HG03025 (cell line): ENCODE data around the gene KCNJ16.

ENCODE experiments used
- ATAC-seq: cut with Tn5 transposase; IDR thresholded peaks from one replicate; pipeline ENCODE4 v1.9.1; 2021; ENCODE audit warnings: mild to moderate bottlenecking, moderate library complexity; ENCODE audit not compliant: unreplicated experiment, low FRiP score

Gene KCNJ16

DNA sequence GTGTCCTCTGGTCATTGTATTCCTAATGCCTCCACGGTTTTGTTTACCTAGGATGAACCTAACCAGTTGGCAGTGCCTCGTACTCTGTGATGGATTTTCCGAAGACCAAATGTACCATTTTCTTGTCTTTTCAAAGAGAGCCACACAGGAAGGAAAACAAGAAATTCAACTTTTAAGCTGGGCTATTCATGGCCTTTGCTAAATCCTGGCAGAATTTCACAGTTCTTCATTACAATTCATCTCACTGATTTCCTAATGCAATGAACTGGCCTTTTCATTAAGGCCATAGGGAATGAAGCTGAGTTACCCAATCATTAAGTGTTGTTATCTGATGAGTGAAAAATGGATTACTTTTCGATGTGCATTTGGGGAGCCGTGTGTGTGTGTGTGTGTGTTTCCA, 7.9 kb upstream of the KCNJ16 start:
- no peak for ATAC-seq

DNA sequence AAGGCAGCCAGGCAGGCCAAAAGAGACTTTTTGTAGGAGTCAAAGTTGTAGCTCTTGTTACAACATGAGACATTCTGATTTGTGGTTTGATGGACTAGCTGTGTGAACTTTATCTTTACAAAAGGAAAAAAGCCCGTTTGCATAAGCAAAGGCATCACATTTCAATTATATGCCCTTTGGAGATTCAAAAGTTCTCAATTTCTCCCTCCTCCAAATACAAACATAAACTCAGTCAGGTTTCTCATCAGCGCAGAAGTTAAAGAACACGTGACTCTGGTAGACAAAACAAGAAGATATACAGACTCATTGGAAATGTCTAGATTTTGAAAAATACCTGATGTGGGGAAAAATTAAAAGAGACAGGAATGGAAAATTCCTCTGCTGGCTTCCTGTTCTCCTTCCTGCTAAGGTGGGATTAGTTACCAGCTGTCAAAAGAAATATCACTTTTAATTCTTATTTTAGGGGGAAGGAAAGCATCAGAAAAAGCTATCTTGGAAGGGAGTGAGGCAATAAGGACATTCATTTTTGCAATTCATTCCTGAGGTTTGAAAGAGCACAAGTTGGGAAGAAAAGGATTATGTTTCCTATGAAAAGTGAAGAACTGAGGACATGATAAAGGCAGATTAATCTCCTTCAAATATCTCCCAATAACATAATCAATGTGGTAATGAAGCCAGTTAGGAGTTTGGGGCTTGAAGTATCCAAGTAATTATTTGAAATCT, 4.6 kb upstream of the KCNJ16 start:
- no peak for ATAC-seq

DNA sequence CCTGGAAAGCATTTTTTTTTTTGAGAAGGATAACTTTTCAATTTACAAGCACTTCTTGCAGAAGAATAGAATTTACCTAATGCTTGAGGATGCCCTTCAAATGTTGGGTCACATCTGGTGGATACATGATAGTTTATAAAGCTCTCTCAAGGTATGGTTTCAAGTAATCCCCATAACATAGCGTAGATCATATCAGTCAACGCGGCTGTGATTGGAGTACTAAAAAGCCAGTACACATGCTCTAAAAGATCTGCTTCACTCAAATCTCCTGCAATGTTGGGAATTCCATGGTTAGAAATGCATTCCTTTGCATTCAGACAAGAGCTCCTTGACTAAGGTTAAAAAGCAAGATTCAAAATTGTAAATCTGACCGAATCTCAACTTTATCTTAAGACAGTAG, 3.9 kb upstream of the KCNJ16 start:
- ATAC-seq, result no peak

DNA sequence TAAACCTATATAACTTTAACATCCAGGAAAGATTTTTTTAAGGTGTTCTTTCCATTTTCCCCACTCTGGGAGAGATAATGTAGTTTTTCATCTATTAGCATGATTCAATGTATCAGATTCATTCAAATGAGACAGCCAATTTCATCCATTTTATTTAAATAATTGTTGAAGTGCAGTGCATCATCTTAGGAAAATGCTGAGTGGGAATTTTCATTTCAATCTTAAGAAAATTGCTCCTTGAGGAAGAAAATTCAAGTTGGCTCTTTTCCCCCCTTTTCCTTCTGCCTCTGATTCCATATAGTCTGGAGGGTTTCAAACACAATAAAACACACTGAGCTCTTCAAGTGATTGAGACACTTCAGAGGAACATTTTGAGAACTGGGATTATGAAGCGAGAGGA, 3.4 kb upstream of the KCNJ16 start:
- ATAC-seq, result no peak

DNA sequence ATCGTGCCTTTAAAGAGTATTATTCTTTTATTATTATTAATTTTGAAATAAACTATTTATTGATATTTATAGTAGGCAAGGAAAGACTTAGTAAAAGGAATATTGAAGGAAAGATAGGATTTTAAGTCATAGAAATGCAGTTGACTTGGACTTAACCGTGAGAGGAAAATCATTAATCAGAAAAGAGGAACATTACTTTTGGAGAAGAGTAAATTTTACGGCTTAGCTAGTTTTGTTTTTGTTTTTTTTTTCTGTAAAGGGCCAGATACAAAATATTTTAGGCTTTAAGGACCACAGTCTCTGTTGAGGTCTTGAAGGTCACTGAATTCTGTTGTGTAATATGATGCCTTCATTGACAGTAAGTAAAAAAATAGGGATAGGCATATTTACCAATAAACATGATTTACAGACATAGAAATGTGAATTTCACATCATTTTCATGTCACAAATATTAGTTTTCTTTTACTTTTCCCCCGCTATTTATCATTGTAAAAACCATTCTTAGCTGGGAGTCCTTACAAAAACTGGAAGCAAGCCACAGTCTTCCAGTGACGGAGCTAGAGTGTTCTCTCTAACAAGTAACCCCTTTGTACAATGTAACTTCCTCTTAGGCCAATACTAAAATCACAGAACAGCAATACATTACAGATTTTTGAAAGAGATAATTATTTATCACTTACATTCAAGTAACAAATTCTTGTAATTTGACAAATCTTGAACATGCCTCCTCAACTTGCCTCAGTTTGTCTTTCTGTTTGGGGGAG, 2.3 kb upstream of the KCNJ16 start:
- ATAC-seq, result no peak

DNA sequence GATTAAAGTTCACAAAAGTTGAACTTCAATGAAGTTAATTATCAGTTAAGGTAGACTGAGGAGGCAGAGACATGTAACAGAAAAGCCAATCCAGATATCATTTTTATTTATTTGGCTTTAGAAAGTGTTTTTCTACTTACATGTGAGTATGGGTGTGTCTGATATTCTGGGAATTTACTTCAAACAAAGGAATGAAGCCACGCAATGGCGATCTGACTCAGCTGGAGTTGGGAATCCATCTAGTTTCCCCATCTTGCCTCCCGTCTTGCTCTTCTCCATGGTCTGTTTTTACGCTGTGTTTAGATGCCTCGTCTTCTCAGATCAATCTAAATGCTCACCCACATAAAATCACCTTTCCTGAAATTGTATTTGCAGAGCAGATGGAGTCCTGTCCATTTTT, 1.7 kb upstream of the KCNJ16 start:
- ATAC-seq, result no peak

DNA sequence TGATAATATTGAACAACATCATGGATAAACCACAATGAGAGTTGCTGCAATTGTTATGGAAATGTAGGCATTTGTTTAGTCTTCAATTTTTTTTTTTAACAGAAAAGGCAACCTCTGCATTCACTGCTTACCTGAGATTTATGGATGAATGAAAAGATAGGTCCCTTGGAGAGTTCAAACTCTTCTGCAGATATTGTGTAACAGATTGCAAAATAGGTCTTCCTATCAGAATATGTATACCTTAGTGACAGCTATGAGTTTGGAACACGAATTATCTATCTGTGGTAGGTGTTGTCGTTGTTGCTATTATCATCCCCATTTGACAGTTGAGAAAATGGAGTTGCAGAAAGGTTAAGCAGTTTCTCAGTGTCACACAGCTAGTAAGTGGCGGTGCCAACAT, 1.2 kb upstream of the KCNJ16 start:
- no peak for ATAC-seq

DNA sequence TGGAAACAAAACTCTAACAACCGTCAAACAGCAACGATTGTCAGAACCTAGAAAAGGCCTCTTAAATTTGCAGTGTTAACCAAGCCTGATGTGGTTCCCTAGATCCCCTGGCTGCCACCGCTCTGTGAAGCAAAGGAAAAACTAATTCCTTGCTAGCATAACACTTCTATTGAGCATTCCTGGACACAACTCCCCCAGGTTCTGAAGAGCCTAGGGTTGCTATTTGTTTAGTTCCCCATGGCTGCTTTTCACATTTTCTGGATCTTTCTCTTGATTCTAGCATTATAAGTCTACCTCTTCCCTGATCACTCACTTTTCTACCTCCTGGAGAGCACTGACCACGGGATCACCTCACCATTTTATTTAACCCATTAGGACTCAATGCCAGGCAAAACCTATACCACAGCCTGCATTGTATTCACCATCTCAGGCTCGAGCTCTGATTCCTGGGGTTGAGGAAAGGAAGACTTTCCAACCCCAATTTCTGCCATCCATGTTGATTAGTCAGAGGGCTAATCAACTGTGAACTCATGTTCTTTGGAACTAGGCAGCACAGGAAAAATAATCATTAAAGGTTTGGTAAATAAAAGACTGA, 692 bp upstream of the KCNJ16 start:
- ATAC-seq, result no peak

DNA sequence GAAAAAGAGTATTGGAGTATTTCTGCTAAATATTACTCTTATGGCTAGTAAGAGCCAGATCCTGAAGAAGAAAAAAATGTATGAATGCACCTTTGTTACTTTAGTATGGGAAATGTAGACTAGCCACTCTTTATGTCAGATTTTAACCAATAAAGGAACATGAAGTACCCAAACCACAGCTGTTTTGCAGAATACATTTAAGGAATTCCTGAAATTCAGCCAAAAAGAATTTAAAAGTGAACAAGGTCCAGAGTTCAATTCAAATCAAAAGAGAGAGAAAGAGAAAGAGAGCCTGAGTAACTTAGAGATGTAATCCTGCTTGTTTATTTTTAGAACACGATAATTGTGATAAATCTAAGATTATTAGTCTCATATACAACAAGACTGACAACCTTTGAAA, 1.2 kb downstream of the KCNJ16 start:
- no peak for ATAC-seq

DNA sequence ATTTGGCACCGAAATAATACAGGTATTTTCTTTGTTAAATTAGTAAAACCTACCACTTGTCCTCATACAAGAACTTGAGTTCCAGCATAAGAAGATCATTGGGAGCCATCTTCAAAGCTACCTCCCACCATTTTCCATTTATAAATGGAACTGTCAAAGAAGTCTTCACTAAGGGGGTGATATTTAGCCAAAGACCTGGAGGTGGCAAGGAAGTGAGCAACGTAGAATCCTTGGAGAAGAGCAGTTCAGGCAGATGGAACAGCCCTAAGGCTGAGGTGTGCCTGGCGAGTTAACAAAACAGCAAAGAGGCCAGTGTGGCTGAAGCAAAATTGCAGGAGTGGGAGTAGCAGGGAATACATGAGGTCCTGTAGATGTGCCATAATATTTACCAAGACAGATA, 1.8 kb downstream of the KCNJ16 start:
- ATAC-seq, result no peak

DNA sequence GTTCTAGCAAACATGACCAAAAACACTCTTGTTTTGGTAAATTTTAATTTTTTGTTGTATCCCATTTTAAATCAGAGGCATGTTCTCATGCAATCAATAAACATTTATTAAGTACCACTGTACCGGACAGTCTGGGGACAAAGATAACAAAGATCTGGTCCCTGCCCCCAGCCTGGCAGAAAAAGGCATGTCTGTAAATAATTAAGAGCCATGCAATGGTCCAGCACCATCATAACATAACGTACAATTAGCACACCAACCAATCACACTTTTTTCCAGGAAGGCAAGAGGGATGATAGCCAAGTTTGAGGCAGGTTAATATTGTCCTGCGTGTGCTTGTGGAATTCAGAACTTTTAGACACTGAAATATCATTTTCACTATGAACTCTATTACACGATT, 3.5 kb downstream of the KCNJ16 start:
- ATAC-seq, result no peak

DNA sequence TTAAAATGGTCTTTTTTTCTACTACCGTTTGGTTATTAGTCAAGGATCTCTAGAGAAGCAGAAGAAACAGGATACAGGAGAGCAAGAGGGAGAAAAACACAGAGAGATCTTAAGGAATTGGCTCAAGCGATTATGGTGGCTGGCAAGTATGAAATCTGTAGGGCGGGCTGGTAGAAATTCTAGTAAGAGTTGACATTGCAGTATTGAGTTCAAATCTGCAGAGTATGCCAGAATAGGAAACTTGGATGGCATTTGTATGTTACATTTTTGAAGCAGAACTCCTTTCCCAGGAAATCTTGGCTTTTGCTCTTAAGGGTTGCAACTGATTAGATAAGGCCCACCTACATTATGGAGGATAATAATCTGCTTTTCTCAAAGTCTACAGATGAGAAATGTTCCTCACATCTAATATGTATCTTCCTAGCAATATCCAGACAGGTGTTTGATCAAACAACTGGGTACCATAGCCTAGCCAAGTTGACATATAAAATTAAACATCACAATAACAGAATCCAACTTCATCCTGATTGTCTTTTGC, 4.0 kb downstream of the KCNJ16 start:
- ATAC-seq, result no peak

DNA sequence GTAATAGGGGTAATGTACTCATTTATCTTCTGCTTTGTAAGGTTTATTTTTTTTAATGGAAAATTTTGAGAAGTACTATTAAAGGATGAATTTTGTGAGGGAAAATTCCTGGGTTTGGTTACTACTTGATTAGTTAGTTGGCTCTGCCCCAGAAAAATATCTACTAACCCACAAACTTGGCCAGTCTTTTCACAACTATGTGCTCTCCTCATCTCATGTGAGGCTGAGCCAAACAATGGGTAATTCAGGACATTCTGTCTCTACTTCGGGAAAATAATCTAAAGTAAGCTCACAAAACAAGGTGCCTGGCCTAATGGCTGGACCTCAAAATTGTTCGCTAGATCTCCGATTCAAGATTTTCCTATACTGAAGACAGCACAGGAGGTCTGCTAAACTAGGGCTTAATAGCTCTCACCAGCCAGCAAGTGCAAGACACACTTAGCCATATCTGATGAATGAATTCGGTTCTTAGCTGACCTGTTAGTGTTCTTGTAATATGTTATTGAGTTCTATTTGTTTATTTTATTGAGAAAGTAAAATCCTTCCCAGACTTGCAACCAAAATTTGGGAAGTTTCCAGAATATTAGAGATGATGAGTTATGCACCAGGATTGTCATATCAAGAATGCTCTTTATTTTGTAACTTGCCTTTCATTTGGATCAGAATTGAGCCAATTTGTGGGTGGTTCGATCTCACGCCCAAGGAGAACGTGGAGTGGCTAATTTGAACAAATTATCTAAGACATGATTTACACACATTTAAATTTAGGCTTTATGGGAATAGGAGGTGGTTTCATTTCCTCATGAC, 5.7 kb downstream of the KCNJ16 start:
- no peak for ATAC-seq

DNA sequence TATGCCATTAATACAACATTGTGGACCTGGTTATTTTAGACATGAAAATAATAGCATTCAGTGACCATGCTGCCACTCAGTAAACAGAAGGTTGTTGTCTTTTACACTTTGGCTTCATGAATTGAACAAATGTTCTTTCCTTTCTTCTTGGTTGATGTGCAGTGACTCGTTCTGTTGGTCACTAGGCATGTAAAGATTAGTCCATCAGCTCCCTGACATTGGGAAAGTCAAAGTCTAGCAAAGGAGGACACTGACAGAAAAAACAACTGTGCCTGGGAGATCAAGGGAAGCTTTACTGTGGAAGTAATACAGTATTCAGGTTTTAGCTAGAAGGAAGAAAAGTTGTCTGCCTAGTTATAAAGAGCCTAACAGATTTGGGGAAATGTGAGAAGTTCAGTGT, 6.9 kb downstream of the KCNJ16 start:
- ATAC-seq, result no peak

DNA sequence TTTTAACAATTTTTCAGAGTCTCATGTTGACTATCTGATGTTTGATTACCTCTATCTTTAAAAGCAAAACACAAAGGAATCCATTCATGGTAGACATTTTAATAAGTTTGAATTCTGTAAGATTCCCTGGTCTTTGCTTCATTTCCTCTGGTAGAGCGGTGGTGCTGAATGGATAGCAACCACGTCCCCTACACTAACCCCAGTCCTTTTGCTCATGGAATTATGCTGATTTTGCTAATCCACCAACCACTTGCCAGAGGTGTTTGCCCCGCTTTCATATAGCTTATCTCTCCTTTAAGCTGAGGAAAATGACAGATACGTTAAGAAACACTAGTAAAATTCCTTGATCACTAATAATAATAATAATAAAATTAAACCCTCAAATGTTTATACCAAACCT, 9.5 kb downstream of the KCNJ16 start:
- no peak for ATAC-seq

DNA sequence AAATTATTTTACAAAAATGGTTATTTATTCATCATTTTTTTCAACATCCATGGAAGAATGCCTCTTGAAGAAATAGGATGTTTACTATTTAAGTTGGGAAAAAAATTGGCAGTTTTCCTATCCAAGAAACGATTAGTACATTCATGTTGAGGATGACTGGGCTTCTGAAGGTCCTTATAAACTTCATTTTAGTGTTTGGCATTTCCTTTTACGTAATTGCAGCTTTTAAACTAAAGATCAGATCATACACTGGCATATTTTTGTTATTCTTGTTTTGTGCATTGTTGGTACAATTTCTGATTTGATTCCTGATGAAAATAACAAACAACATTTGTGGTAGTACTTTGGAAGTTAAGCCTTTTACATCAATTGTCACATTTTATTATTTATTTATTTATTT, 11.5 kb downstream of the KCNJ16 start:
- no peak for ATAC-seq

DNA sequence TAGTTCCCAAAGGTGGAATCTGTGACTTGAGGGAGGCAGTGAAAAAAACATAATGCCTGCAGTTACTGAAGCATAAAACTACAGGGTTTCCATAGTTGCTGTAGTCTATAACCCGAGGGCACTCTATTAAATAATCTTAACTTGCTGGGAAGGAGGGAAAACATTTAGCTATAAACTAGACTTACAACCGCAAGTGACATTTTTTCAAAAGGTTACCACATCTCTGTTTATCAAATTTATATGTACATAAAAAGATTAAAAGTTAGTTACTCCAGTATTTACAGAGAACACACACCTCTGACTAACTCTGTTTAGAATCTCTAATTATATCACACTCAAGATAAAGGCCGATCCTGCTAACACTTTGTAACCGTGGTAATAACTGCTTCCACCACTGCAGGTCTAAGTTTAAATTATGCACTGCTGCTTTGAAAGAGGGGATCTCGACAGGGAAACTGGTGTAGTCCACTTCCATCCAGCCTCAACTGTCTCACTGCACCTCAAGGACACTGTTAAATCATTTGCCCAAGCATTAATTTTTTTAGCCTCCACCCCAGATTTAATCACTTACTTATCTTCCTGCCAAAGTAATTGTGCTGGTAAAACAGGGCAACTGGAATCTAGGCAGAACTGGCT, 14.6 kb downstream of the KCNJ16 start:
- no peak for ATAC-seq

DNA sequence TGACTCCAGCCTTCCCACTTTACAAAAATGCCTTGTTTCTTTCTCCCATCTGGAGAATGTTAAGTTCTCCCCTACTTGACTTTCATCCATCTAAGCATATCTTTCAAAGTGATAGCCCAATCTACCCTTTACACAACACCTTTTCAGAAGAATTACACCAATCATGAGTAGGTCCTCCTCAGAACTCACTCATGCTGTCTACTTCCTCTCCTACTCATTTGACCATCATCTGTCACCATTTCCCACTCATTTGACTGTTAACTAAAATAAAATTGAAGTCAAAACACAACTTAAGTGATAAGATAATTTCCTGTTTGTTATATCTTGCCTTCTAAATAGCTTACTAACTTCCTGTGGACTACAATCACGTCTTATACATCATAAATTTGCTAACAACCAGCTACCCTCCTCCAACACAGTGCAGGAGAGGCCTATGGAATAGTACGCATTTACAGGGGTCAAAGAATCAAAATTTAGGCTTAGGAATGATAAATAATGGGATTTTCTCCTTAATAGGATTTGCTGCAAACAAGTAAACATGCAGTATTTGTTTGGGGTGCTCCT, 16.1 kb downstream of the KCNJ16 start:
- no peak for ATAC-seq

DNA sequence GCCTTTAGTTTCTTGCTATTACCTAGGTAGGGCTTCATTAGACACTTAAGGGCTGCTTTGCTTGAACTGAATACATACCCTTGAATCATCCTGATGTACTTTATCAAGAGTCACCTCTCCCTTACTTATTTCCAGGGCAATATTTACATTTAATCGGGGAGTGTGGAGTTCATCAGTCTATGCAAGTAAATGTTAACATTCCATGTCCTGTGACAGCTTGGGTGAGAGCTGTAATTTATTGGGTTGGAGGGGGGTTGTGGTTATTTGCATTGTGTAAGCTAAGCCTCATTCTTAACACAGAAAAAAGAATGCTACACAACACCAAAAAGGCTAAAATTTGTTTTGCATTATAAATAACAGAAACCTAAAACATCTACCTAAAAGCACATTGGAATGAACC, 16.7 kb downstream of the KCNJ16 start:
- no peak for ATAC-seq

DNA sequence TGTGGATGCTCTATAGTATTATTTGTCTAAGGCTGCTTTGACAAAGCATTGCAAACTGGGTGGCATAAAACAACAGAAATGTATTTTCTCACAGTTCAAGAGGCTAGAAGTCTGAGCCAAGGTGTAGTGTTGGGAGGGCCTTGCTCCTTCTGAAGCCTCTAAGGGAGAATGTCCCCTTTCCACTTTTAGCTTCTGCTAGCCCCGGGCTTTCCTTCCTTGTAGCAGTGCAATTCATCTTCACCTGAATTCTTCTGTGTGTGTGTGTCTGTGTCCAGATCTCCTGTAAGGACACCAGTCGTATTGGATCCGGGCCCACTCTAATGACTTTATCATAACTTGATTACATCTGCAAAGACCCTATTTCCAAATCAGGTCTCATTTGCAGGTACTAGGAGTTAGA, 18.1 kb downstream of the KCNJ16 start:
- ATAC-seq, result no peak
